ENCODE results near the gene SORBS1.

The SORBS1 gene

GRCh38 chr10:95579835-95580535 is 18.8 kb upstream of the SORBS1 start:
- Histone ChIP-seq H3K9me3 (no peaks in the 10 kb centered on the region), H3K27me3 (no peaks in the 10 kb centered on the region), H3K4me1 (peaks cover 0 to 12% (median 0%) of the 10 kb centered on the region in 4 donors), H3K27ac (no peak overlapping the region), H3K36me3 (no peaks in the 10 kb centered on the region), H3K4me3 (no peak overlapping the region)
- no peak for DNase-seq
- TF ChIP-seq, protein P1, sequence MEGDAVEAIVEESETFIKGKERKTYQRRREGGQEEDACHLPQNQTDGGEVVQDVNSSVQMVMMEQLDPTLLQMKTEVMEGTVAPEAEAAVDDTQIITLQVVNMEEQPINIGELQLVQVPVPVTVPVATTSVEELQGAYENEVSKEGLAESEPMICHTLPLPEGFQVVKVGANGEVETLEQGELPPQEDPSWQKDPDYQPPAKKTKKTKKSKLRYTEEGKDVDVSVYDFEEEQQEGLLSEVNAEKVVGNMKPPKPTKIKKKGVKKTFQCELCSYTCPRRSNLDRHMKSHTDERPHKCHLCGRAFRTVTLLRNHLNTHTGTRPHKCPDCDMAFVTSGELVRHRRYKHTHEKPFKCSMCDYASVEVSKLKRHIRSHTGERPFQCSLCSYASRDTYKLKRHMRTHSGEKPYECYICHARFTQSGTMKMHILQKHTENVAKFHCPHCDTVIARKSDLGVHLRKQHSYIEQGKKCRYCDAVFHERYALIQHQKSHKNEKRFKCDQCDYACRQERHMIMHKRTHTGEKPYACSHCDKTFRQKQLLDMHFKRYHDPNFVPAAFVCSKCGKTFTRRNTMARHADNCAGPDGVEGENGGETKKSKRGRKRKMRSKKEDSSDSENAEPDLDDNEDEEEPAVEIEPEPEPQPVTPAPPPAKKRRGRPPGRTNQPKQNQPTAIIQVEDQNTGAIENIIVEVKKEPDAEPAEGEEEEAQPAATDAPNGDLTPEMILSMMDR (IDR thresholded peaks at IDR 0.05): no peak
- intact Hi-C loops (cut with DNase I; ENCODE audit: low total_unique reads): no loop called here

- H3K4me3 ChIP-seq: no peak overlapping the region
- intact Hi-C loops (cut with DNase I; ENCODE audit: low total_unique reads): no loop called here
- H3K27ac ChIP-seq: no peak overlapping the region
- peaks cover 0 to 12% (median 0%) of the 10 kb centered on the region in 4 donors for H3K4me1 ChIP-seq
- no peaks in the 10 kb centered on the region for H3K9me3 ChIP-seq
- H3K27me3 ChIP-seq: no peaks in the 10 kb centered on the region
- no peaks in the 10 kb centered on the region for H3K36me3 ChIP-seq
- DNase-seq: no peak
- TF ChIP-seq, protein P1 (IDR thresholded peaks at IDR 0.05): no peak
Observed at GRCh38 chr10:95579292-95579691, 18.1 kb upstream of the SORBS1 start.

GRCh38 chr10:95578619-95579018 is 17.4 kb upstream of the SORBS1 start:
- intact Hi-C loops (cut with DNase I; ENCODE audit: low total_unique reads): no loop called here
- no peaks in the 10 kb centered on the region for H3K27me3 ChIP-seq
- TF ChIP-seq, protein P1 (IDR thresholded peaks at IDR 0.05): no peak
- no peaks in the 10 kb centered on the region for H3K36me3 ChIP-seq
- no peak for DNase-seq
- H3K4me3 ChIP-seq: no peak overlapping the region
- H3K4me1 ChIP-seq: peaks cover 0 to 12% (median 0%) of the 10 kb centered on the region in 4 donors
- no peak overlapping the region for H3K27ac ChIP-seq
- no peaks in the 10 kb centered on the region for H3K9me3 ChIP-seq

DNA sequence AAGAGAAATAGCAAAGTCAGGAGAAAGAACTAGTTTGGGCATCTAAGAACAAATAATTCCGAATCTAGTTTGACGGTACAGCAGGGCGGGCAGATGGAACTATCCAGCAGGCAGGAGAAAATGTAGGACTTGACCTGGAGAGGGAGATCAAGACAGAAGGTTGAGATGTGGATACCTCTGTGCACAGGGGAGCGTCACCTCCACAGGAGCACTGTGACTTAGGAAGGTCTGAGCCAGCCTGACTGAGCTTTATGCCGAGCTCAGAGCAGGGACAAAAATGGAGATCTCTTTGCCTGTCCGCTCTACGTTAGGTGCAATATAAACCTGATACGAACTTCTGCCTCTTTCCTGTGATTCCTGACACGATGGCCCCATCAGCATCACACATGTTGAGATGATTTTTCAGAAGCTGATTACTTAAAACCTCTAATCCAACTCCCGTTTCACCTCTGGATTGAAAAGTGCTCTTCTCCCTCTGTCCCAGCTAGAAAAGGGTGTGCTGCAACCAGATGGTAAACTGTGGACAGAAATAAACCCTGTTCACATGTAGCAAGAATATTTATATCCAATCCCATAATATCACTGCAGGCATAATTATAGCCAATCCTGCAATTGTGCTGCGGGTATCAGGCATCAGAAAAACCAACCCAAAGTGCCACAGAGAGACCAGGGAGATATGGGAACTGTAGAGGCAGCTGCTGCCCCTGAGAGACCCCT is 13.6 kb upstream of the SORBS1 start:
- TF ChIP-seq, protein P1 (IDR thresholded peaks at IDR 0.05): no peak
- Histone ChIP-seq H3K27me3 (no peaks in the 10 kb centered on the region), H3K27ac (no peak overlapping the region), H3K36me3 (no peaks in the 10 kb centered on the region), H3K4me3 (no peak overlapping the region), H3K4me1 (peaks cover 0 to 12% (median 0%) of the 10 kb centered on the region in 4 donors), H3K9me3 (no peaks in the 10 kb centered on the region)
- intact Hi-C loops (cut with DNase I; ENCODE audit: low total_unique reads): no loop called here
- no peak for DNase-seq

- no peak for DNase-seq
- Histone ChIP-seq H3K27ac (no peak overlapping the region), H3K9me3 (no peaks in the 10 kb centered on the region), H3K4me3 (no peak overlapping the region), H3K4me1 (peaks cover 0 to 4% (median 0%) of the 10 kb centered on the region in 4 donors), H3K27me3 (no peaks in the 10 kb centered on the region), H3K36me3 (no peaks in the 10 kb centered on the region)
- TF ChIP-seq, protein P1 (IDR thresholded peaks at IDR 0.05): no peak
- intact Hi-C loops (cut with DNase I; ENCODE audit: low total_unique reads): no loop called here
Observed at GRCh38 chr10:95573964-95574604, 12.9 kb upstream of the SORBS1 start.
